ENCODE results near the gene CHD3. TPM values are rescaled to one million over a fixed set of nuclear protein-coding genes. Genes with fewer than 3 reads are reported as not detected.

The CHD3 gene
- total RNA-seq, 1 donor from 2014 or later, result 12.8 TPM

GRCh38 chr17:7943291-7943690 is 54.7 kb downstream of the CHD3 start:
- no peaks in the 10 kb centered on the region for H3K9me3 ChIP-seq (ENCODE audit: low read depth)
- no peak overlapping the region for H3K4me3 Mint-ChIP-seq
- H3K9ac ChIP-seq, result no peak overlapping the region
- no peak overlapping the region for H3K27ac ChIP-seq
- no peaks in the 10 kb centered on the region for H3K79me2 ChIP-seq (ENCODE audit: low read depth)
- TF ChIP-seq EZH2phosphoT487 (IDR thresholded peaks at IDR 0.05) (no peak), CTCF (IDR thresholded peaks at IDR 0.05) (no peak), EZH2 (IDR thresholded peaks at IDR 0.05) (no peak)
- H3K4me2 ChIP-seq, result no peak overlapping the region
- DNase-seq (ENCODE audit: low spot score), result no peak
- H3F3A ChIP-seq (ENCODE audit: low read depth), result no peaks in the 10 kb centered on the region
- H3K36me3 ChIP-seq, result no peaks in the 10 kb centered on the region
- no peaks in the 10 kb centered on the region for H3K27me3 ChIP-seq
- no peaks in the 10 kb centered on the region for H3K4me1 Mint-ChIP-seq
- no peaks in the 10 kb centered on the region for H3K4me1 ChIP-seq
- H3K9me3 Mint-ChIP-seq, result no peaks in the 10 kb centered on the region
- no peak overlapping the region for H3K4me3 ChIP-seq
- H3K27me3 Mint-ChIP-seq (ENCODE audit: insufficient read depth, low read depth), result peaks cover 5% of the 10 kb centered on the region
- no peak overlapping the region for H2AFZ ChIP-seq (replicated peaks)
- H3K36me3 Mint-ChIP-seq, result peaks cover 29% of the 10 kb centered on the region
- no peaks in the 10 kb centered on the region for H4K20me1 ChIP-seq (ENCODE audit: low read depth)
- H3K27ac Mint-ChIP-seq, result no peak overlapping the region

- Histone ChIP-seq H3K36me3 (no peaks in the 10 kb centered on the region), H4K20me1 (ENCODE audit: low read depth) (no peaks in the 10 kb centered on the region), H3K79me2 (ENCODE audit: low read depth) (no peaks in the 10 kb centered on the region), H3K4me1 (no peaks in the 10 kb centered on the region), H3F3A (ENCODE audit: low read depth) (no peaks in the 10 kb centered on the region), H3K9ac (no peak overlapping the region), H3K4me3 (no peak overlapping the region), H3K4me2 (no peak overlapping the region), H3K27me3 (no peaks in the 10 kb centered on the region), H3K27ac (no peak overlapping the region), H3K9me3 (ENCODE audit: low read depth) (no peaks in the 10 kb centered on the region), H2AFZ (replicated peaks) (no peak overlapping the region)
- Mint-ChIP-seq H3K27me3 (ENCODE audit: insufficient read depth, low read depth) (peaks cover 5% of the 10 kb centered on the region), H3K9me3 (no peaks in the 10 kb centered on the region), H3K27ac (no peak overlapping the region), H3K4me1 (no peaks in the 10 kb centered on the region), H3K4me3 (no peak overlapping the region), H3K36me3 (peaks cover 35% of the 10 kb centered on the region)
- TF ChIP-seq EZH2phosphoT487 (IDR thresholded peaks at IDR 0.05) (no peak), EZH2 (IDR thresholded peaks at IDR 0.05) (no peak), CTCF (IDR thresholded peaks at IDR 0.05) (no peak)
- no peak for DNase-seq (ENCODE audit: low spot score)
Measured at GRCh38 chr17:7944326-7944725, 55.7 kb downstream of the CHD3 start.

- no peak overlapping the region for H3K27ac Mint-ChIP-seq
- TF ChIP-seq EZH2 (IDR thresholded peaks at IDR 0.05) (no peak), EZH2phosphoT487 (IDR thresholded peaks at IDR 0.05) (no peak), CTCF (IDR thresholded peaks at IDR 0.05) (no peak)
Measured at GRCh38 chr17:7945651-7946050, 57.1 kb downstream of the CHD3 start.

More at GRCh38 chr17:7945651-7946050, 57.1 kb downstream of the CHD3 start:
- peaks cover 4% of the 10 kb centered on the region for H3K36me3 ChIP-seq
- no peaks in the 10 kb centered on the region for H3K9me3 ChIP-seq (ENCODE audit: low read depth)
- no peak overlapping the region for H2AFZ ChIP-seq (replicated peaks)
- no peaks in the 10 kb centered on the region for H3K4me1 ChIP-seq
- H3K36me3 Mint-ChIP-seq, result peaks cover 36% of the 10 kb centered on the region
- H4K20me1 ChIP-seq (ENCODE audit: low read depth), result no peaks in the 10 kb centered on the region
- H3K4me2 ChIP-seq, result no peak overlapping the region
- no peaks in the 10 kb centered on the region for H3K9me3 Mint-ChIP-seq
- no peak overlapping the region for H3K4me3 ChIP-seq
- H3K27me3 Mint-ChIP-seq (ENCODE audit: insufficient read depth, low read depth), result peaks cover 5% of the 10 kb centered on the region
- no peaks in the 10 kb centered on the region for H3K4me1 Mint-ChIP-seq
- H3K27me3 ChIP-seq, result no peaks in the 10 kb centered on the region
- no peak for DNase-seq (ENCODE audit: low spot score)
- H3K27ac ChIP-seq, result no peak overlapping the region
- no peaks in the 10 kb centered on the region for H3K79me2 ChIP-seq (ENCODE audit: low read depth)
- no peak overlapping the region for H3K9ac ChIP-seq
- no peak overlapping the region for H3K4me3 Mint-ChIP-seq
- no peaks in the 10 kb centered on the region for H3F3A ChIP-seq (ENCODE audit: low read depth)
